Measurements from ENCODE around the gene ZNF619.

- TF ChIP-seq CTCF (IDR thresholded peaks at IDR 0.05; ENCODE audit: insufficient read depth, low read length, poor library complexity, severe bottlenecking) (no peak), EZH2phosphoT487 (conservative IDR thresholded peaks at IDR 0.05; ENCODE audit: low read length) (no peak)
Observed at GRCh38 chr3:40456279-40456939, 20.5 kb upstream of the ZNF619 start.

All from SU-DHL-6 (cell line).